ENCODE measurements around the gene GRIN1.

Gene GRIN1

GRCh38 chr9:137165250-137165836 lies 26.4 kb downstream of the GRIN1 start:
- no peak for DNase-seq (ENCODE audit: low read depth)

- DNase-seq (ENCODE audit: low read depth): no peak
These were observed 27.7 kb downstream of the GRIN1 start for GRCh38 chr9:137166380-137167229.

GRCh38 chr9:137167277-137167746 lies 28.4 kb downstream of the GRIN1 start:
- no peak for DNase-seq (ENCODE audit: low read depth)

- no peak for DNase-seq (ENCODE audit: low read depth)
These were observed 29.0 kb downstream of the GRIN1 start for GRCh38 chr9:137167747-137168572.

- no peak for DNase-seq (ENCODE audit: low read depth)
These were observed 29.6 kb downstream of the GRIN1 start for GRCh38 chr9:137168573-137168903.

GRCh38 chr9:137168904-137169856 lies 30.2 kb downstream of the GRIN1 start:
- no peak for DNase-seq (ENCODE audit: low read depth)

- no peak for DNase-seq (ENCODE audit: low read depth)
These were observed 31.0 kb downstream of the GRIN1 start, which contains the start of gene LRRC26 for GRCh38 chr9:137169896-137170358. Gene LRRC26, minus strand, starts transcription at chr9:137170051. Its CDS starts 108 bp downstream, at chr9:137169943.

- no peak for DNase-seq (ENCODE audit: low read depth)
These were observed 31.7 kb downstream of the GRIN1 start for GRCh38 chr9:137170486-137171148.

GRCh38 chr9:137171149-137171900 lies 32.4 kb downstream of the GRIN1 start:
- DNase-seq (ENCODE audit: low read depth): no peak

GRCh38 chr9:137172901-137173795 lies 34.2 kb downstream of the GRIN1 start:
- no peak for DNase-seq (ENCODE audit: low read depth)

- DNase-seq (ENCODE audit: low read depth): no peak
These were observed 35.1 kb downstream of the GRIN1 start for GRCh38 chr9:137173796-137174664.

GRCh38 chr9:137174722-137175293 lies 35.9 kb downstream of the GRIN1 start:
- no peak for DNase-seq (ENCODE audit: low read depth)

- DNase-seq (ENCODE audit: low read depth): no peak
These were observed 36.5 kb downstream of the GRIN1 start for GRCh38 chr9:137175345-137175961.

GRCh38 chr9:137176302-137177182 lies 37.6 kb downstream of the GRIN1 start:
- DNase-seq (ENCODE audit: low read depth): no peak

GRCh38 chr9:137178201-137178938 lies 39.4 kb downstream of the GRIN1 start:
- no peak for DNase-seq (ENCODE audit: low read depth)
